OCI-LY1 (cell line): Measurements from ENCODE around the gene CNTN1.
"Not testable (repeated sequence)": the region's sequence is repeated elsewhere in the genome, so short reads cannot be mapped to it uniquely, and the experiment has no call there.

Source experiments
- CTCF ChIP-seq: fragments of 200-600 bp; sonication (generic), shearing (Covaris generic); IDR thresholded peaks from 2 replicates; pipeline ENCODE4 v1.5.1; 2017; ENCODE audit warnings: mild to moderate bottlenecking, antibody characterized with exemption, low read length, moderate library complexity, mixed read lengths
- EZH2 ChIP-seq: fragments of 200-600 bp; sonication (generic), shearing (Covaris generic); IDR thresholded peaks from 2 replicates; pipeline ENCODE4 v1.8.0; 2017; ENCODE audit warnings: borderline replicate concordance, mixed run types, mild to moderate bottlenecking, antibody characterized with exemption, low read length, moderate library complexity, mixed read lengths

GRCh38 chr12:40737416-40737815 lies 45.2 kb downstream of the CNTN1 start:
- not testable (repeated sequence) for TF ChIP-seq CTCF, EZH2
